B cell (primary cell): ENCODE measurements around the gene POLH. TPM values are rescaled to one million over a fixed set of nuclear protein-coding genes. Genes with fewer than 3 reads are reported as not detected.

Experiments
- polyA plus RNA-seq: library from polyadenylated mRNA; depleted of rRNA; stranded (reverse); fragments of >200 nt; gene quantifications from 2 replicates; pipeline ENCODE4 v1.2.3, GENCODE V29; 2012
- small RNA-seq: library from RNA; depleted of rRNA; stranded (forward); fragments of <200 nt; gene quantifications from one replicate; pipeline ENCODE3, GENCODE V24; 2012; ENCODE audit warnings: low replicate concordance, low read depth; ENCODE audit not compliant: insufficient read length
- total RNA-seq, 2 donors: library from RNA; stranded (reverse); fragments of 120-200 nt in 1 of 2; gene quantifications; 1 replicate in 1 of 2; 2 replicates in 1 of 2; pipeline versions ENCODE4 v1.2.3 to v1.2.4, GENCODE V29; 2013 to 2022

Gene POLH
- total and polyA plus RNA-seq, 2 donors (not counting 1 experiment from before 2014, with no cell fraction given) = 14.7 to 24.8 TPM

Small RNAs within 50 kb of the gene (small RNA-seq; reads per million reads assigned to genes)
- gene RF00426 = not detected

Other genes with a start within 250 kb of the POLH start
- 79.7 and 80.9 TPM in 2 replicates for gene ZNF318, start 206.5 kb upstream of the POLH start, total RNA-seq
- gene ZNF318, start 206.5 kb upstream of the POLH start, polyA plus RNA-seq = 91.8 and 113 TPM in 2 replicates
- 71.5 and 84.2 TPM in 2 replicates for gene ABCC10, start 148.6 kb upstream of the POLH start, total RNA-seq
- 31.4 and 39.5 TPM in 2 replicates for gene ABCC10, start 148.6 kb upstream of the POLH start, polyA plus RNA-seq
- 0.58 TPM in 1 of 2 replicates, not detected in the other for gene DLK2, start 120.6 kb upstream of the POLH start, total RNA-seq
- 0.20 and 0.34 TPM in 2 replicates for gene DLK2, start 120.6 kb upstream of the POLH start, polyA plus RNA-seq
- gene TJAP1, start 98.6 kb upstream of the POLH start, total RNA-seq = 57.1 and 59.1 TPM in 2 replicates
- 70.7 and 79.3 TPM in 2 replicates for gene TJAP1, start 98.6 kb upstream of the POLH start, polyA plus RNA-seq
- 0.99 and 1.2 TPM in 2 replicates for gene LRRC73, start 65.8 kb upstream of the POLH start, total RNA-seq
- gene LRRC73, start 65.8 kb upstream of the POLH start, polyA plus RNA-seq = 0.06 TPM in 1 of 2 replicates, not detected in the other
- gene YIPF3, start 59.3 kb upstream of the POLH start, total RNA-seq = 82.1 and 92.6 TPM in 2 replicates
- 64.3 and 107 TPM in 2 replicates for gene YIPF3, start 59.3 kb upstream of the POLH start, polyA plus RNA-seq
- 42.0 and 43.3 TPM in 2 replicates for gene POLR1C, start 59.1 kb upstream of the POLH start, total RNA-seq
- 21.4 and 26.9 TPM in 2 replicates for gene POLR1C, start 59.1 kb upstream of the POLH start, polyA plus RNA-seq
- gene XPO5, start 147 bp upstream of the POLH start, total RNA-seq = 45.7 and 48.1 TPM in 2 replicates
- gene XPO5, start 147 bp upstream of the POLH start, polyA plus RNA-seq = 14.4 and 17.2 TPM in 2 replicates
- gene GTPBP2, start 53.1 kb downstream of the POLH start, total RNA-seq = 103 and 122 TPM in 2 replicates
- 80.8 and 101 TPM in 2 replicates for gene GTPBP2, start 53.1 kb downstream of the POLH start, polyA plus RNA-seq
- 34.6 and 35.4 TPM in 2 replicates for gene MAD2L1BP, start 59.7 kb downstream of the POLH start, total RNA-seq
- 31.5 and 32.7 TPM in 2 replicates for gene MAD2L1BP, start 59.7 kb downstream of the POLH start, polyA plus RNA-seq
- 0.15 TPM in 1 of 2 replicates, not detected in the other for gene RSPH9, start 68.9 kb downstream of the POLH start, total RNA-seq
- gene RSPH9, start 68.9 kb downstream of the POLH start, polyA plus RNA-seq = 0.04 TPM in 1 of 2 replicates, not detected in the other
- gene MRPS18A, start 111.6 kb downstream of the POLH start, total RNA-seq = 37.0 and 39.6 TPM in 2 replicates
- 22.8 and 46.3 TPM in 2 replicates for gene MRPS18A, start 111.6 kb downstream of the POLH start, polyA plus RNA-seq
- 3.9 and 4.9 TPM in 2 replicates for gene VEGFA, start 194.0 kb downstream of the POLH start, total RNA-seq
- gene VEGFA, start 194.0 kb downstream of the POLH start, polyA plus RNA-seq = 6.4 and 7.1 TPM in 2 replicates